Frontal cortex (tissue), 4 donors: ENCODE measurements around the gene INSIG1. TPM values are rescaled to one million over a fixed set of nuclear protein-coding genes. Genes with fewer than 3 reads are reported as not detected.

Source experiments
- DNase-seq, 2 donors: peaks; one replicate each; pipeline ENCODE4 v3.0.0; 2012; ENCODE audit warnings: low spot score in 2 of 2
- FAIRE-seq: peaks from 2 replicates; lab custom pipeline; 2012; peaks lifted over from hg19 to GRCh38; lab: Jason Lieb, UNC
- total RNA-seq: library from RNA; depleted of rRNA; stranded (reverse); fragments of >200 nt; gene quantifications from one replicate; pipeline ENCODE4 v1.2.3, GENCODE V29; 2014
- donor health status: control.
- donor health status: control.
- donor health status: control.

Gene INSIG1
- total RNA-seq, 1 donor from 2014 or later = 105 TPM

DNA sequence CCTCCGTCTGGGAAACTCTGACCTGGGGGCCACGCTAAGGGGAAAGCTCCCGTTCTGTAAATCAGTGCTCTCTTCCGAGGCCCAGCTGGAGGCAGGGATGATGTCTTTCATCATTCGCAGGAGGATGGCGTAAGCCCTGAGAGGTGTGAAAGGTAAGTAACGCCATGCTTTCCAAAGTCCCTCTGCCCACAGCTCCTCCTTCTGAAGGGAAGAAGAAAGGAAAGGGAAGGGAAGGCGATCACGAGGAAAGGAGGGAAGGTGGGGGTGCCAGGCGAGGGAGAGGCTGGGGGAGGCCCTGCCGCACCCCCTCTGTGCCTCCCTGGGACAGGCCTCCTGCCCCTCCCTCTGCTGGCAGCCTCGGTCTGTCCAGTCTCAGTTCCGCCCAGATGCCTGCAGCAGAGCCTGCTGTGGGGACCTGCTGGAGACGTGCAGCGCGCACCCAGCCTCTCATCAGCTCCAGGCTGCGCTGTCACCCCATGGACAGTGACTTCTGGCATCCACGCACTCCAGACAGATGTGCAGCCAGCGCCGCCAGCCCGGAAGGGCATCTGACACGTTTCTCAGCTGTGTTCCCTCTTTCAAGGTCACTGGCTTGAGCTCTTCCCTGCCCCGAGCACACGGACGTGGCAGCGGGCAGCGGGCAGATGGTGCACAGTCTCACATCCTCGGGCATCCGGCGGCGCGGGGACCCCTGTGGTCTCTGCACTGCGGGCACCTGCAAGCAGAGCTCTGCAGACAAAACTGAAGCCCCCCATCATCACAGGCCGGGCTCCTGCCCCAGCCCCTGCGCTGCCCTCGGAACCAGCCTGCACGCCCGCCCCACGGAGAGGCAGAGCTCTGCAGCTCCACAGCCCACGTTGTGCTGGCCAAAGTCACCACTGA lies 60.6 kb downstream of the INSIG1 start:
- FAIRE-seq = no peak
- no peak for DNase-seq

DNA sequence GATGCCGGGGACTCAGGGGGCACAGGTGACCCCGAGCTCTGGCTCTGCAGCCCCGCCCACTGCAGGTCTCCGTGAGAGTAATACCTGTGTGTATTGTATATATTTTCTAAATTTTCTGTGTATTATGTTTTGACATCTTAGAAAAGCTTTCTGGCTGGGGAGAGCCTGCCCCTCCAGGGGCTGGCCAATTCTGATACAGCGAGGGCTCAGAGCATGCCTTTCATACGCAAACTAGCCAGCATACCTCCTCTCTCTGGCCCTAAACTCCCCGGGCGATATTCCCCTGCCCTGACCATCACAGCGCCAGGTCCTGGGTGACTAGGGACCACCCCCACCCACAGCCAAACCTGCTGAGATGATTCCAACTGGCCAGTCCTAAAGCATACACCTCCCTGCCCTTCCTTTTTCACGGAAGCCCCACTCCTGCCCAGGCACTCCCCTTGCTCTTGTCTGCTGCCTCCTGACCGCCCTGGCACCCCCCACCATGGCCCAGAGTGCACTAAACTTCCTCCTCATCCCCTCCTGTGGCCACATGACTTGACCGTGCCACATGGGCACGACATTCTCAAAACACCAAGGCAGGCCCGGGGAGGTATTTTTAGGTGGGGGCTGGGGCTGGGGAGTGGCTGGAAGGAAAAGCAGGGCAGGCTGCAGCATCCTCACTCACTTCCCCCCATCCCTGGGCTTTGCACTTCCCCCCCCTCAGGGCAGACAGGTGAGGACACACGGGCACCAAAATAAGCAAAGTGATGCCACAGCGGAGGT lies 61.5 kb downstream of the INSIG1 start:
- FAIRE-seq (no peak), DNase-seq (no peak)

Other genes with a start within 250 kb of the INSIG1 start
- 2.9 TPM for gene HTR5A, start 227.6 kb upstream of the INSIG1 start, total RNA-seq
- not detected for gene EN2, start 160.3 kb downstream of the INSIG1 start, total RNA-seq
- under 0.01 TPM for gene CNPY1, start 248.7 kb downstream of the INSIG1 start, total RNA-seq